ENCODE measurements around the gene STPG2. TPM values are rescaled to one million over a fixed set of nuclear protein-coding genes. Genes with fewer than 3 reads are reported as not detected.

Gene STPG2
- total RNA-seq, 4 donors from 2014 or later, result 0.42 TPM; not detected in 3

- DNase-seq (no peak), ATAC-seq (no peak)
- no peaks in the 10 kb centered on the region for H3K36me3 ChIP-seq
- H3K27me3 ChIP-seq, result no peaks in the 10 kb centered on the region
- no peak overlapping the region for H3K4me3 ChIP-seq
- no peak for TF ChIP-seq POLR2A (IDR thresholded peaks at IDR 0.05)
- no peak for TF ChIP-seq CTCF (IDR thresholded peaks at IDR 0.05 in 4 of 5, conservative IDR thresholded peaks at IDR 0.05 in 1 of 5)
- intact Hi-C loops (cut with DNase I; ENCODE audit: low total_unique reads) (no loop called here), in situ Hi-C loops (cut with MboI; ENCODE audit: low sequenced_read_pairs in 4 of 4) (no loop called here)
- no peak overlapping the region for H3K27ac ChIP-seq
- no peaks in the 10 kb centered on the region for H3K9me3 ChIP-seq
- H3K4me1 ChIP-seq, result no peaks in the 10 kb centered on the region
Measured at GRCh38 chr4:97851115-97851514, 292.2 kb downstream of the STPG2 start.

GRCh38 chr4:97845758-97846157 lies 297.5 kb downstream of the STPG2 start:
- TF ChIP-seq CTCF (IDR thresholded peaks at IDR 0.05 in 4 of 5, conservative IDR thresholded peaks at IDR 0.05 in 1 of 5) (no peak), POLR2A (IDR thresholded peaks at IDR 0.05) (no peak)
- DNase-seq (no peak), ATAC-seq (no peak)
- Histone ChIP-seq H3K4me1 (no peaks in the 10 kb centered on the region), H3K36me3 (no peaks in the 10 kb centered on the region), H3K27me3 (no peaks in the 10 kb centered on the region), H3K27ac (no peak overlapping the region), H3K4me3 (no peak overlapping the region), H3K9me3 (no peaks in the 10 kb centered on the region)
- in situ Hi-C loops (cut with MboI; ENCODE audit: low sequenced_read_pairs in 4 of 4), result no loop called here
- intact Hi-C loops (cut with DNase I; ENCODE audit: low total_unique reads), result no loop called here

- TF ChIP-seq POLR2A (IDR thresholded peaks at IDR 0.05) (no peak), CTCF (IDR thresholded peaks at IDR 0.05 in 4 of 5, conservative IDR thresholded peaks at IDR 0.05 in 1 of 5) (no peak)
- ATAC-seq, result no peak
- no peak overlapping the region for H3K4me3 ChIP-seq
- intact Hi-C loops (cut with DNase I; ENCODE audit: low total_unique reads), result no loop called here
- no peaks in the 10 kb centered on the region for H3K9me3 ChIP-seq
- no peaks in the 10 kb centered on the region for H3K36me3 ChIP-seq
- H3K4me1 ChIP-seq, result no peaks in the 10 kb centered on the region
- H3K27ac ChIP-seq, result no peak overlapping the region
- no peaks in the 10 kb centered on the region for H3K27me3 ChIP-seq
- no peak for DNase-seq
- in situ Hi-C loops (cut with MboI; ENCODE audit: low sequenced_read_pairs in 4 of 4), result no loop called here
Measured at GRCh38 chr4:97841512-97841911, 301.8 kb downstream of the STPG2 start.

- Histone ChIP-seq H3K4me1 (no peaks in the 10 kb centered on the region), H3K9me3 (no peaks in the 10 kb centered on the region), H3K36me3 (no peaks in the 10 kb centered on the region), H3K4me3 (no peak overlapping the region), H3K27ac (no peak overlapping the region), H3K27me3 (no peaks in the 10 kb centered on the region)
- ATAC-seq, result no peak
- intact Hi-C loops (cut with DNase I; ENCODE audit: low total_unique reads) (no loop called here), in situ Hi-C loops (cut with MboI; ENCODE audit: low sequenced_read_pairs in 4 of 4) (no loop called here)
- DNase-seq, result no peak
- no peak for TF ChIP-seq CTCF (IDR thresholded peaks at IDR 0.05 in 4 of 5, conservative IDR thresholded peaks at IDR 0.05 in 1 of 5)
- no peak for TF ChIP-seq POLR2A (IDR thresholded peaks at IDR 0.05)
Measured at GRCh38 chr4:97836662-97837061, 306.6 kb downstream of the STPG2 start.

GRCh38 chr4:97828646-97829045 lies 314.6 kb downstream of the STPG2 start:
- TF ChIP-seq POLR2A (IDR thresholded peaks at IDR 0.05) (no peak), CTCF (IDR thresholded peaks at IDR 0.05 in 4 of 5, conservative IDR thresholded peaks at IDR 0.05 in 1 of 5) (no peak)
- Histone ChIP-seq H3K4me3 (no peak overlapping the region), H3K27me3 (no peaks in the 10 kb centered on the region), H3K4me1 (no peaks in the 10 kb centered on the region), H3K27ac (no peak overlapping the region), H3K36me3 (no peaks in the 10 kb centered on the region), H3K9me3 (no peaks in the 10 kb centered on the region)
- ATAC-seq, result no peak
- in situ Hi-C loops (cut with MboI; ENCODE audit: low sequenced_read_pairs in 4 of 4) (no loop called here), intact Hi-C loops (cut with DNase I; ENCODE audit: low total_unique reads) (no loop called here)
- no peak for DNase-seq
